K562 (cell line): ENCODE data around the gene WDR27. TPM values are rescaled to one million over a fixed set of nuclear protein-coding genes. Genes with fewer than 3 reads are reported as not detected.
A peak's percentile ranks its signal among the peaks of the same experiment; 100 is the strongest.

Source experiments
- ATAC-seq: fragments of 200-7000 bp; cut with Tn5 transposase; 3 replicates; pipeline ENCODE4 v1.9.1; 2020; ENCODE audit warnings: moderate library complexity
- BruUV-seq: library from RNA; stranded (reverse); fragments of 400-500 nt; replicated peaks from 2 replicates; lab custom pipeline; 2021; lab: Mats Ljungman, UMichigan
- CTCF ChIA-PET: fragments of 300-600 bp; formaldehyde crosslinking; extraction: SDS; loops from one replicate; lab custom pipeline; 2021; ENCODE audit warnings: low intra/inter-chr PET ratio; lab: Yijun Ruan, JAX
- POLR2A ChIA-PET: fragments of 300-600, 350-650 bp; sonication (Branson Sonifier 250); formaldehyde crosslinking; extraction: SDS; loops from one replicate; lab custom pipeline; 2021; ENCODE audit warnings: antibody characterized with exemption, inconsistent platforms; lab: Yijun Ruan, JAX
- DNase-seq, 4 experiments: peaks; one replicate each; pipeline versions ENCODE4 v3.0.0 to v3.0.0-alpha.2; 2011 to 2018; ENCODE audit warnings: low spot score in 3 of 4, mixed read lengths in 3 of 4; ENCODE audit errors: extremely low read depth in 1 of 4
- FAIRE-seq: peaks from 2 replicates; lab custom pipeline; 2011; peaks lifted over from hg19 to GRCh38; lab: Jason Lieb, UNC
- H2AFZ ChIP-seq: 2 replicates; pipeline ENCODE4 v1.6.0; 2011; ENCODE audit warnings: low read depth, low read length, control low read depth, inconsistent platforms
- H3K27ac ChIP-seq: fragments of 200-600 bp; 3 replicates; pipeline ENCODE4 v1.8.0; 2011; ENCODE audit warnings: low read depth, mild to moderate bottlenecking, control low read depth, inconsistent platforms, low read length, moderate library complexity, mixed read lengths; ENCODE audit errors: extremely low read depth
- H3K27me3 ChIP-seq, 2 experiments: fragments of 300-600 bp in 1 of 2; 2 replicates in 1 of 2; 3 replicates in 1 of 2; pipeline versions ENCODE4 v1.6.0 to v1.8.0; 2011; ENCODE audit warnings: inconsistent platforms in 2 of 2, low read length in 2 of 2, mild to moderate bottlenecking in 1 of 2, mixed read lengths in 1 of 2, moderate library complexity in 1 of 2; ENCODE audit not compliant: control insufficient read depth in 2 of 2, insufficient read depth in 2 of 2
- H3K36me3 ChIP-seq: fragments of 300-600 bp; 3 replicates; pipeline ENCODE4 v1.8.0; 2011; ENCODE audit warnings: mild to moderate bottlenecking, low read length, inconsistent platforms; ENCODE audit not compliant: control insufficient read depth, insufficient read depth
- H3K4me1 ChIP-seq, 2 experiments: fragments of 200-600 bp in 1 of 2; replicated peaks in 1 of 2; 2 replicates in 1 of 2; 3 replicates in 1 of 2; pipeline versions ENCODE4 v1.5.1 to v1.8.0; 2011; ENCODE audit warnings: inconsistent platforms in 2 of 2, low read length in 2 of 2, mild to moderate bottlenecking in 1 of 2, mixed read lengths in 1 of 2, moderate library complexity in 1 of 2; ENCODE audit not compliant: control insufficient read depth in 2 of 2, insufficient read depth in 2 of 2
- H3K4me2 ChIP-seq: 2 replicates; pipeline ENCODE4 v1.6.1; 2011; ENCODE audit warnings: low read length, control low read depth, inconsistent platforms, mixed read lengths; ENCODE audit not compliant: insufficient read depth
- H3K4me3 ChIP-seq: fragments of 200-600 bp; sonication (generic), shearing (Covaris generic); 2 replicates; pipeline ENCODE4 v1.5.1; 2016; ENCODE audit warnings: control low read depth, inconsistent platforms
- H3K79me2 ChIP-seq: fragments of 200-600 bp; 3 replicates; pipeline ENCODE4 v1.8.0; 2011; ENCODE audit warnings: low read length, inconsistent platforms; ENCODE audit not compliant: control insufficient read depth, insufficient read depth
- H3K9ac ChIP-seq, 2 experiments: 2 replicates each; pipeline versions ENCODE4 v1.6.0 to v1.6.1; 2011; ENCODE audit warnings: low read depth in 2 of 2, low read length in 2 of 2, control low read depth in 1 of 2, inconsistent platforms in 1 of 2, mild to moderate bottlenecking in 1 of 2, mixed read lengths in 1 of 2; ENCODE audit not compliant: insufficient read depth in 1 of 2
- H3K9me1 ChIP-seq: one replicate; pipeline ENCODE4 v1.6.0; 2011; ENCODE audit warnings: inconsistent platforms, mild to moderate bottlenecking, low read length, moderate library complexity; ENCODE audit not compliant: control insufficient read depth, insufficient read depth
- H3K9me3 ChIP-seq: replicated peaks from 2 replicates; pipeline ENCODE4 v1.5.1; 2011; ENCODE audit warnings: low read depth, low read length, inconsistent platforms; ENCODE audit not compliant: control insufficient read depth, insufficient read depth
- H4K20me1 ChIP-seq: replicated peaks from 2 replicates; pipeline ENCODE4 v1.6.1; 2011; ENCODE audit warnings: low read length, inconsistent platforms, mixed read lengths; ENCODE audit not compliant: control insufficient read depth, insufficient read depth
- ARHGAP35 ChIP-seq: fragments of 450-650 bp; IDR thresholded peaks from 2 replicates; pipeline ENCODE4 v1.6.1; 2018; ENCODE audit not compliant: partially characterized antibody
- EGR1 ChIP-seq: fragments of 450-650 bp; conservative IDR thresholded peaks from 2 replicates; pipeline ENCODE4 v1.6.1; 2017; ENCODE audit warnings: mild to moderate bottlenecking
- NR1H2 ChIP-seq: sonication (generic); formaldehyde crosslinking; IDR thresholded peaks from 2 replicates; pipeline ENCODE4 v1.4.0; 2020; ENCODE audit warnings: mild to moderate bottlenecking, missing genetic modification reagents
- RBM17 ChIP-seq: fragments of 200-400 bp; formaldehyde crosslinking; IDR thresholded peaks from 2 replicates; pipeline ENCODE4 v1.6.1; 2017; ENCODE audit warnings: low read depth, mild to moderate bottlenecking, low read length, borderline replicate concordance
- TFAM ChIP-seq: fragments of 250-450 bp; sonication (Bioruptor Pico); conservative IDR thresholded peaks from 2 replicates; pipeline ENCODE4 v1.5.0; 2021; ENCODE audit warnings: mild to moderate bottlenecking, moderate library complexity
- WGBS: fragments of 100-300 bp; shearing (Covaris generic); methylation state at CpG from one replicate; pipeline ENCODE4 v1.1.6; 2016; ENCODE audit warnings: low coverage, mixed read lengths; ENCODE audit not compliant: insufficient coverage; ENCODE audit errors: missing lambda C conversion rate; 5-methylcytosine and 5-hydroxymethylcytosine counted together
- in situ Hi-C: fragments of 300-500 bp; cut with MboI; formaldehyde crosslinking; loops from 4 replicates; pipeline ENCODE4 v1.15.0; 2018; ENCODE audit warnings: inconsistent platforms, mixed read lengths
- intact Hi-C: fragments of 100-400 bp; cut with micrococcal nuclease; formaldehyde crosslinking; loops from 2 replicates; pipeline ENCODE4 v1.14.2; 2022
- polyA plus RNA-seq, 8 experiments: library from polyadenylated mRNA; depleted of rRNA in 4 of 8; stranded (reverse) in 5 of 8; unstranded in 3 of 8; fragments of >200 nt; fragmentation: Nextera tagmentation in 2 of 8; fragmentation: Illumina TruSeq in 1 of 8; extraction: Ambion mirVana in 2 of 8; extraction: Trizol in 1 of 8; gene quantifications; 2 replicates each; pipeline versions ENCODE4 v1.2.1 to v1.2.3, GENCODE V29; 2011 to 2014; ENCODE audit warnings: inconsistent platforms in 1 of 8, missing spikeins in 1 of 8
- total RNA-seq, 7 experiments: library from RNA; depleted of rRNA in 6 of 7; stranded (reverse); fragments of >200 nt in 6 of 7; fragmentation: Illumina TruSeq in 2 of 7; extraction: Trizol in 2 of 7; gene quantifications; 2 replicates each; pipeline versions ENCODE4 v1.2.1 to v1.2.3, GENCODE V29; 2011 to 2021; ENCODE audit warnings: low replicate concordance in 1 of 7
- TF ChIP-seq, protein P1 (sequence below): sonication (generic); formaldehyde crosslinking; IDR thresholded peaks from 2 replicates; pipeline ENCODE4 v1.8.1; 2022; ENCODE audit warnings: missing genetic modification reagents

Gene WDR27
- total and polyA plus RNA-seq, 9 of the 15 experiments (the other 6 are each of a cell fraction or from before 2014, with no cell fraction given), result 4.3 to 77.2 (median 22.7) TPM

DNA sequence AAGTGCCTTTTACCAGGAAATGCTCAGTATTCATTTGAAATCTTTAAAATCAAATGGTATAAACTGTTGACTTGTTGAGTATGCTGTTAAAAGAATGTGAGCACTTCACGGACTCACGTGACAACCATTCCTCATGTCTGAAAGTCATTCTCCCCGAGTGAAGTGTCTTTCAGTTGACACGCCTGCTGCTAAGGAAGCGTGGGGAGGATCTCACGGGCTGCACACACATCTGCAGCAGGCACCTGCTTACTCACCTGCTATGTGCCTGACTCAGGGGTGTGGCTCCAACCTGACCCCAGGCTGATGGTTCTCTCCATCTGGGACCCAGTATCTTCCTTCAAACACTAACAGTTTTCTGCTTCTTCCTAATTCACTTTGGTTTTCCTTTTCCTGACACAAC is 32.7 kb downstream of the WDR27 start:
- H3K9me1 ChIP-seq, result no peaks in the 10 kb centered on the region
- no peaks in the 10 kb centered on the region for H4K20me1 ChIP-seq
- CTCF ChIA-PET, result no interaction called here
- H3K9me3 ChIP-seq, result no peaks in the 10 kb centered on the region
- in situ Hi-C loops, result no loop called here
- peaks cover 70% of the 10 kb centered on the region for H3K36me3 ChIP-seq
- H3K4me3 ChIP-seq, result no peak overlapping the region
- no peak overlapping the region for H2AFZ ChIP-seq
- intact Hi-C loops, result no loop called here
- no peak overlapping the region for H3K9ac ChIP-seq
- ATAC-seq (no peak), FAIRE-seq (peak; percentile 63), DNase-seq (no peak)
- no peak overlapping the region for H3K4me2 ChIP-seq
- TF ChIP-seq RBM17 (no peak), ARHGAP35 (no peak), NR1H2 (CRISPR knock-in tag) (no peak), EGR1 (no peak), TFAM (no peak)
- TF ChIP-seq, protein P1, sequence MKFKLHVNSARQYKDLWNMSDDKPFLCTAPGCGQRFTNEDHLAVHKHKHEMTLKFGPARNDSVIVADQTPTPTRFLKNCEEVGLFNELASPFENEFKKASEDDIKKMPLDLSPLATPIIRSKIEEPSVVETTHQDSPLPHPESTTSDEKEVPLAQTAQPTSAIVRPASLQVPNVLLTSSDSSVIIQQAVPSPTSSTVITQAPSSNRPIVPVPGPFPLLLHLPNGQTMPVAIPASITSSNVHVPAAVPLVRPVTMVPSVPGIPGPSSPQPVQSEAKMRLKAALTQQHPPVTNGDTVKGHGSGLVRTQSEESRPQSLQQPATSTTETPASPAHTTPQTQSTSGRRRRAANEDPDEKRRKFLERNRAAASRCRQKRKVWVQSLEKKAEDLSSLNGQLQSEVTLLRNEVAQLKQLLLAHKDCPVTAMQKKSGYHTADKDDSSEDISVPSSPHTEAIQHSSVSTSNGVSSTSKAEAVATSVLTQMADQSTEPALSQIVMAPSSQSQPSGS, result no peak
- H3K79me2 ChIP-seq, result no peaks in the 10 kb centered on the region
- H3K27me3 ChIP-seq, result no peaks in the 10 kb centered on the region
- 81% methylated on average over 6 of the region's 6 CpGs for WGBS
- no peak overlapping the region for H3K27ac ChIP-seq
- no peaks in the 10 kb centered on the region; a peak in 1 of 5 replicates for H3K4me1 ChIP-seq
- POLR2A ChIA-PET, result interaction anchor here (2.0 kb wide), 1 partner anchor 9 kb away, joined by 7 read pairs; no protein-coding TSS in a partner anchor
- BruUV-seq, result TSS peak; percentile 27
